HCT116 (cell line): Measurements from ENCODE around the gene TNFSF8. TPM values are rescaled to one million over a fixed set of nuclear protein-coding genes. Genes with fewer than 3 reads are reported as not detected.

ENCODE experiments used
- ATAC-seq: fragments of 200-7000 bp; cut with Tn5 transposase; 2 replicates; pipeline ENCODE4 v1.9.1; 2020; ENCODE audit warnings: mild to moderate bottlenecking, moderate library complexity
- BruUV-seq: library from RNA; stranded (reverse); fragments of 400-500 nt; replicated peaks from 2 replicates; lab custom pipeline; 2021; lab: Mats Ljungman, UMichigan
- CTCF ChIA-PET: fragments of 300-600 bp; sonication (Branson Sonifier 250); formaldehyde crosslinking; loops from one replicate; lab custom pipeline; 2021; ENCODE audit warnings: antibody characterized with exemption; lab: Charles Lee
- POLR2A ChIA-PET: fragments of 300-600, 350-600 bp; sonication (Branson Sonifier 250); formaldehyde crosslinking; loops from one replicate; lab custom pipeline; 2021; ENCODE audit warnings: antibody characterized with exemption; lab: Charles Lee
- RAD21 ChIA-PET, 2 experiments: fragments of 300-600 bp; sonication (Branson Sonifier 250); formaldehyde crosslinking; loops; one replicate each; lab custom pipeline; 2023; ENCODE audit warnings: low total read pairs in 2 of 2; ENCODE audit not compliant: uncharacterized antibody in 2 of 2, unreplicated experiment in 2 of 2, low non-redundant PET in 1 of 2; lab: Charles Lee
- DNase-seq: peaks from one replicate; pipeline ENCODE4 v3.0.0-alpha.2; 2010; ENCODE audit warnings: low read depth, low spot score
- H2AFZ ChIP-seq: fragments of 200-600 bp; shearing (Covaris generic), sonication (generic); 2 replicates; pipeline ENCODE4 v1.6.1; 2017; ENCODE audit warnings: low read depth, mixed run types, mixed read lengths, antibody characterized with exemption, low read length; ENCODE audit not compliant: poor library complexity, severe bottlenecking
- H3K27ac ChIP-seq: 2 replicates; pipeline ENCODE4 v1.5.1; 2012; ENCODE audit warnings: low read depth, low read length
- H3K27me3 ChIP-seq: fragments of 200-600 bp; sonication (generic); 2 replicates; pipeline ENCODE4 v1.6.1; 2016; ENCODE audit warnings: mixed run types, low read length, mixed read lengths; ENCODE audit not compliant: insufficient read depth
- H3K36me3 ChIP-seq, 2 experiments: fragments of 200-500 bp in 1 of 2; fragments of 200-600 bp in 1 of 2; sonication (Bioruptor generic) in 1 of 2; sonication (generic) in 1 of 2; 2 replicates each; pipeline versions ENCODE4 v1.5.1 to v1.6.1; 2014 to 2016; ENCODE audit warnings: low read length in 2 of 2, inconsistent platforms in 1 of 2, mixed read lengths in 1 of 2, mixed run types in 1 of 2; ENCODE audit not compliant: insufficient read depth in 2 of 2, control insufficient read depth in 1 of 2
- H3K4me1 ChIP-seq, 2 experiments: fragments of 200-600 bp in 1 of 2; sonication (generic) in 1 of 2; 2 replicates each; pipeline versions ENCODE4 v1.5.1 to v1.6.1; 2012 to 2017; ENCODE audit warnings: low read length in 2 of 2, inconsistent platforms in 1 of 2, mild to moderate bottlenecking in 1 of 2, mixed read lengths in 1 of 2, mixed run types in 1 of 2, moderate library complexity in 1 of 2; ENCODE audit not compliant: insufficient read depth in 2 of 2, control insufficient read depth in 1 of 2
- H3K4me2 ChIP-seq: fragments of 200-600 bp; sonication (generic); 2 replicates; pipeline ENCODE4 v1.6.1; 2017; ENCODE audit warnings: mixed run types, low read length, mixed read lengths
- H3K4me3 ChIP-seq, 2 experiments: fragments of 200-600 bp in 1 of 2; sonication (generic) in 1 of 2; replicated peaks in 1 of 2; 2 replicates each; pipeline ENCODE4 v1.5.1; 2011 to 2016; ENCODE audit warnings: low read length in 2 of 2, control low read depth in 1 of 2, low read depth in 1 of 2, mild to moderate bottlenecking in 1 of 2, mixed read lengths in 1 of 2, mixed run types in 1 of 2
- H3K79me2 ChIP-seq: fragments of 200-600 bp; sonication (generic); 2 replicates; pipeline ENCODE4 v1.6.1; 2017; ENCODE audit warnings: mild to moderate bottlenecking, mixed run types, low read length, moderate library complexity, mixed read lengths; ENCODE audit not compliant: insufficient read depth
- H3K9ac ChIP-seq: fragments of 200-600 bp; sonication (generic); 2 replicates; pipeline ENCODE4 v1.6.1; 2016; ENCODE audit warnings: low read length, mixed read lengths
- H3K9me2 ChIP-seq: fragments of 200-600 bp; sonication (generic), shearing (Covaris generic); 2 replicates; pipeline ENCODE4 v1.6.1; 2017; ENCODE audit warnings: mixed run types, mild to moderate bottlenecking, moderate library complexity; ENCODE audit not compliant: insufficient read depth
- H3K9me3 ChIP-seq, 2 experiments: fragments of 200-500 bp in 1 of 2; fragments of 200-600 bp in 1 of 2; sonication (Bioruptor generic) in 1 of 2; sonication (generic) in 1 of 2; 2 replicates each; pipeline ENCODE4 v1.6.1; 2014 to 2017; ENCODE audit warnings: low read length in 2 of 2, mixed read lengths in 2 of 2, inconsistent platforms in 1 of 2, low read depth in 1 of 2, mild to moderate bottlenecking in 1 of 2, mixed run types in 1 of 2, moderate library complexity in 1 of 2; ENCODE audit not compliant: control insufficient read depth in 1 of 2, insufficient read depth in 1 of 2
- H4K20me1 ChIP-seq: fragments of 200-600 bp; sonication (generic), shearing (Covaris generic); 2 replicates; pipeline ENCODE4 v1.6.1; 2017; ENCODE audit warnings: mixed run types, mild to moderate bottlenecking, moderate library complexity; ENCODE audit not compliant: insufficient read depth
- CBX3 ChIP-seq: IDR thresholded peaks from 2 replicates; pipeline ENCODE4 v1.6.1; 2012; ENCODE audit warnings: low read depth
- CEBPB ChIP-seq: IDR thresholded peaks from 2 replicates; pipeline ENCODE4 v1.6.1; 2012; ENCODE audit warnings: low read depth
- EGR1 ChIP-seq: IDR thresholded peaks from 2 replicates; pipeline ENCODE4 v1.6.1; 2012; ENCODE audit warnings: low read depth
- ELF1 ChIP-seq: IDR thresholded peaks from 2 replicates; pipeline ENCODE4 v1.6.1; 2012; ENCODE audit warnings: low read depth, borderline replicate concordance
- EZH2 ChIP-seq: fragments of 200-600 bp; sonication (generic); IDR thresholded peaks from 2 replicates; pipeline ENCODE4 v1.6.1; 2017; ENCODE audit warnings: antibody characterized with exemption, mixed run types
- FOSL1 ChIP-seq: IDR thresholded peaks from 2 replicates; pipeline ENCODE4 v1.6.1; 2012; ENCODE audit warnings: low read depth
- POLR2AphosphoS5 ChIP-seq: IDR thresholded peaks from 2 replicates; pipeline ENCODE4 v1.6.1; 2011; ENCODE audit warnings: mild to moderate bottlenecking, low read depth, low read length, moderate library complexity
- RAD21 ChIP-seq: IDR thresholded peaks from 2 replicates; pipeline ENCODE4 v1.6.1; 2012; ENCODE audit warnings: low read depth, mild to moderate bottlenecking
- SIN3A ChIP-seq: IDR thresholded peaks from 2 replicates; pipeline ENCODE4 v1.6.1; 2012; ENCODE audit warnings: low read depth
- TCF7L2 ChIP-seq: IDR thresholded peaks from 2 replicates; pipeline ENCODE4 v1.7.0; 2011; ENCODE audit warnings: borderline replicate concordance, inconsistent platforms; ENCODE audit not compliant: insufficient read depth, insufficient read length; ENCODE audit errors: extremely low read depth
- intact Hi-C: fragments of 100-400 bp; cut with micrococcal nuclease; formaldehyde crosslinking; loops from 2 replicates; pipeline ENCODE4 v1.10.0; 2022
- total RNA-seq: library from RNA; stranded (reverse); gene quantifications from one replicate; pipeline ENCODE4 v1.2.1, GENCODE V29; 2021; ENCODE audit not compliant: unreplicated experiment
- TF ChIP-seq, protein P1 (sequence below): IDR thresholded peaks from 2 replicates; pipeline ENCODE4 v1.6.1; 2012; ENCODE audit warnings: low read depth
- TF ChIP-seq, protein P2 (sequence below): IDR thresholded peaks from 2 replicates; pipeline ENCODE4 v1.6.1; 2012
- TF ChIP-seq, protein P3 (sequence below): IDR thresholded peaks from 2 replicates; pipeline ENCODE4 v1.6.1; 2011; ENCODE audit warnings: mild to moderate bottlenecking, low read length, moderate library complexity; ENCODE audit not compliant: insufficient replicate concordance; ENCODE audit errors: extremely low read depth

The TNFSF8 gene
- total RNA-seq, 1 experiment from 2014 or later = not detected

DNA sequence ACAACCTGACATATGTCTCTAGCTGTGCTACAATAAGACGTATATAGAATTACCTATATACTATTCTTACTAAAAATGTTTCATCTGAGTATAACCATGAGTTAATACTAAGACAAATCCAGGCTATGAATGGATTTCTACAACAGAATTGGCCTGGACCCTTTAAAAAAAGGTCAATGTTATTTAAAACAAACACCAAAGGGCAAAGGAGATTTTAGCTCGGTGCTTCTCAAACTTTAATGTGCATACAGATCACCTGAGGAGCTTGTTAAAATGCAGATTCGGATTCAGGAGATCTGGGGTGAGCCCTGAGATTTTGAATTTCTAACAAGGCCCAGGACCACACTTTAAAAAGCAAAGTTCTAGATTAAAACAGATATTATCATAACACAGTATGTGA, 6.5 kb downstream of the TNFSF8 start:
- RAD21 ChIA-PET = no interaction called here
- no peaks in the 10 kb centered on the region for H3K9me3 ChIP-seq
- H3K4me1 ChIP-seq = no peaks in the 10 kb centered on the region
- H2AFZ ChIP-seq = no peak overlapping the region
- peaks cover 23% of the 10 kb centered on the region; the same call in 1 of the 2 replicates for H3K27me3 ChIP-seq
- no peak overlapping the region for H3K27ac ChIP-seq
- H3K9me2 ChIP-seq = no peaks in the 10 kb centered on the region
- no peaks in the 10 kb centered on the region for H3K79me2 ChIP-seq
- DNase-seq (no peak), ATAC-seq (no peak)
- H3K4me2 ChIP-seq = no peak overlapping the region
- CTCF ChIA-PET = no interaction called here
- no peaks in the 10 kb centered on the region for H4K20me1 ChIP-seq
- H3K9ac ChIP-seq = no peak overlapping the region
- BruUV-seq = no TSS peak
- TF ChIP-seq CBX3 (no peak), RAD21 (no peak), POLR2AphosphoS5 (no peak), EGR1 (no peak), FOSL1 (no peak), SIN3A (no peak), TCF7L2 (no peak), ELF1 (no peak), EZH2 (no peak), CEBPB (no peak)
- TF ChIP-seq, protein P1, sequence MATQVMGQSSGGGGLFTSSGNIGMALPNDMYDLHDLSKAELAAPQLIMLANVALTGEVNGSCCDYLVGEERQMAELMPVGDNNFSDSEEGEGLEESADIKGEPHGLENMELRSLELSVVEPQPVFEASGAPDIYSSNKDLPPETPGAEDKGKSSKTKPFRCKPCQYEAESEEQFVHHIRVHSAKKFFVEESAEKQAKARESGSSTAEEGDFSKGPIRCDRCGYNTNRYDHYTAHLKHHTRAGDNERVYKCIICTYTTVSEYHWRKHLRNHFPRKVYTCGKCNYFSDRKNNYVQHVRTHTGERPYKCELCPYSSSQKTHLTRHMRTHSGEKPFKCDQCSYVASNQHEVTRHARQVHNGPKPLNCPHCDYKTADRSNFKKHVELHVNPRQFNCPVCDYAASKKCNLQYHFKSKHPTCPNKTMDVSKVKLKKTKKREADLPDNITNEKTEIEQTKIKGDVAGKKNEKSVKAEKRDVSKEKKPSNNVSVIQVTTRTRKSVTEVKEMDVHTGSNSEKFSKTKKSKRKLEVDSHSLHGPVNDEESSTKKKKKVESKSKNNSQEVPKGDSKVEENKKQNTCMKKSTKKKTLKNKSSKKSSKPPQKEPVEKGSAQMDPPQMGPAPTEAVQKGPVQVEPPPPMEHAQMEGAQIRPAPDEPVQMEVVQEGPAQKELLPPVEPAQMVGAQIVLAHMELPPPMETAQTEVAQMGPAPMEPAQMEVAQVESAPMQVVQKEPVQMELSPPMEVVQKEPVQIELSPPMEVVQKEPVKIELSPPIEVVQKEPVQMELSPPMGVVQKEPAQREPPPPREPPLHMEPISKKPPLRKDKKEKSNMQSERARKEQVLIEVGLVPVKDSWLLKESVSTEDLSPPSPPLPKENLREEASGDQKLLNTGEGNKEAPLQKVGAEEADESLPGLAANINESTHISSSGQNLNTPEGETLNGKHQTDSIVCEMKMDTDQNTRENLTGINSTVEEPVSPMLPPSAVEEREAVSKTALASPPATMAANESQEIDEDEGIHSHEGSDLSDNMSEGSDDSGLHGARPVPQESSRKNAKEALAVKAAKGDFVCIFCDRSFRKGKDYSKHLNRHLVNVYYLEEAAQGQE = no peak
- TF ChIP-seq, protein P2, sequence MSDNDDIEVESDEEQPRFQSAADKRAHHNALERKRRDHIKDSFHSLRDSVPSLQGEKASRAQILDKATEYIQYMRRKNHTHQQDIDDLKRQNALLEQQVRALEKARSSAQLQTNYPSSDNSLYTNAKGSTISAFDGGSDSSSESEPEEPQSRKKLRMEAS = no peak
- TF ChIP-seq, protein P3, sequence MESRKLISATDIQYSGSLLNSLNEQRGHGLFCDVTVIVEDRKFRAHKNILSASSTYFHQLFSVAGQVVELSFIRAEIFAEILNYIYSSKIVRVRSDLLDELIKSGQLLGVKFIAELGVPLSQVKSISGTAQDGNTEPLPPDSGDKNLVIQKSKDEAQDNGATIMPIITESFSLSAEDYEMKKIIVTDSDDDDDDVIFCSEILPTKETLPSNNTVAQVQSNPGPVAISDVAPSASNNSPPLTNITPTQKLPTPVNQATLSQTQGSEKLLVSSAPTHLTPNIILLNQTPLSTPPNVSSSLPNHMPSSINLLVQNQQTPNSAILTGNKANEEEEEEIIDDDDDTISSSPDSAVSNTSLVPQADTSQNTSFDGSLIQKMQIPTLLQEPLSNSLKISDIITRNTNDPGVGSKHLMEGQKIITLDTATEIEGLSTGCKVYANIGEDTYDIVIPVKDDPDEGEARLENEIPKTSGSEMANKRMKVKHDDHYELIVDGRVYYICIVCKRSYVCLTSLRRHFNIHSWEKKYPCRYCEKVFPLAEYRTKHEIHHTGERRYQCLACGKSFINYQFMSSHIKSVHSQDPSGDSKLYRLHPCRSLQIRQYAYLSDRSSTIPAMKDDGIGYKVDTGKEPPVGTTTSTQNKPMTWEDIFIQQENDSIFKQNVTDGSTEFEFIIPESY = no peak
- no peak overlapping the region for H3K4me3 ChIP-seq
- no peaks in the 10 kb centered on the region for H3K36me3 ChIP-seq
- POLR2A ChIA-PET = no interaction called here
- intact Hi-C loops = no loop called here
